Measurements from ENCODE around the gene THAP7. TPM values are rescaled to one million over a fixed set of nuclear protein-coding genes. Genes with fewer than 3 reads are reported as not detected.

Gene THAP7
- total RNA-seq, 1 experiment from 2014 or later, result 24.6 TPM

GRCh38 chr22:20997536-20998257, 4.2 kb downstream of the THAP7 start:
- Histone ChIP-seq H3K27me3 (ENCODE audit: insufficient read depth, low read length) (no peaks in the 10 kb centered on the region), H3K9me3 (ENCODE audit: control insufficient read depth, low read depth, low read length) (no peaks in the 10 kb centered on the region), H2BK120ac (ENCODE audit: low read depth, low read length, poor library complexity, severe bottlenecking) (no peak overlapping the region), H2BK20ac (ENCODE audit: low read depth, low read length, poor library complexity, severe bottlenecking) (no peak overlapping the region), H3K23ac (ENCODE audit: insufficient read length, low read depth, low read length) (no peak overlapping the region), H3K79me1 (ENCODE audit: insufficient read depth, low read depth, low read length, poor library complexity, severe bottlenecking) (no peaks in the 10 kb centered on the region), H3K27ac (ENCODE audit: insufficient read length, low read depth, low read length) (no peak overlapping the region), H3K4ac (ENCODE audit: low read depth, low read length) (no peak overlapping the region), H2BK5ac (ENCODE audit: insufficient read length, low read length) (no peak overlapping the region), H4K20me1 (ENCODE audit: control insufficient read depth, insufficient read depth, insufficient read length) (no peaks in the 10 kb centered on the region), H3K79me2 (ENCODE audit: insufficient read depth, low read length) (no peaks in the 10 kb centered on the region), H2BK15ac (ENCODE audit: low read depth, low read length) (no peak overlapping the region), H4K91ac (ENCODE audit: insufficient read length, low read depth, low read length) (no peak overlapping the region), H2AK5ac (ENCODE audit: insufficient read length, low read length) (no peak overlapping the region), H3K56ac (ENCODE audit: insufficient read length, low read depth, low read length) (no peak overlapping the region), H4K8ac (replicated peaks; ENCODE audit: insufficient read length, low read depth, low read length) (no peak overlapping the region), H3K23me2 (ENCODE audit: insufficient read length, low read depth, low read length, poor library complexity, severe bottlenecking) (peaks cover 7% of the 10 kb centered on the region), H2AFZ (ENCODE audit: low read length) (no peak overlapping the region), H3K18ac (ENCODE audit: insufficient read length, low read depth, low read length) (no peak overlapping the region), H3K9ac (ENCODE audit: extremely low read depth, insufficient read length, low read length) (no peak overlapping the region), H2BK12ac (ENCODE audit: insufficient read length, low read depth, low read length) (no peak overlapping the region), H3K4me2 (ENCODE audit: insufficient read depth, insufficient read length, low read length) (no peak overlapping the region), H3T11ph (ENCODE audit: low read length) (no peak overlapping the region), H3K14ac (ENCODE audit: insufficient read depth, low read length) (no peak overlapping the region), H4K5ac (ENCODE audit: insufficient read length, low read depth, low read length) (no peak overlapping the region), H3K4me1 (ENCODE audit: insufficient read depth, low read length) (no peaks in the 10 kb centered on the region; the same call in 1 of the 2 replicates)
- peaks cover 2 to 12% (median 5%) of the 10 kb centered on the region in 3 experiments; a peak in 5 of 7 replicates for H3K36me3 Mint-ChIP-seq (ENCODE audit: insufficient read depth in 1 of 3, low read depth in 3 of 3)
- no CpG with 5 or more reads among the region's 13 CpGs for WGBS (ENCODE audit: extremely low coverage, insufficient read length, low lambda C conversion rate)
- no peaks in the 10 kb centered on the region for H3K9me3 Mint-ChIP-seq
- TF ChIP-seq, protein P1, sequence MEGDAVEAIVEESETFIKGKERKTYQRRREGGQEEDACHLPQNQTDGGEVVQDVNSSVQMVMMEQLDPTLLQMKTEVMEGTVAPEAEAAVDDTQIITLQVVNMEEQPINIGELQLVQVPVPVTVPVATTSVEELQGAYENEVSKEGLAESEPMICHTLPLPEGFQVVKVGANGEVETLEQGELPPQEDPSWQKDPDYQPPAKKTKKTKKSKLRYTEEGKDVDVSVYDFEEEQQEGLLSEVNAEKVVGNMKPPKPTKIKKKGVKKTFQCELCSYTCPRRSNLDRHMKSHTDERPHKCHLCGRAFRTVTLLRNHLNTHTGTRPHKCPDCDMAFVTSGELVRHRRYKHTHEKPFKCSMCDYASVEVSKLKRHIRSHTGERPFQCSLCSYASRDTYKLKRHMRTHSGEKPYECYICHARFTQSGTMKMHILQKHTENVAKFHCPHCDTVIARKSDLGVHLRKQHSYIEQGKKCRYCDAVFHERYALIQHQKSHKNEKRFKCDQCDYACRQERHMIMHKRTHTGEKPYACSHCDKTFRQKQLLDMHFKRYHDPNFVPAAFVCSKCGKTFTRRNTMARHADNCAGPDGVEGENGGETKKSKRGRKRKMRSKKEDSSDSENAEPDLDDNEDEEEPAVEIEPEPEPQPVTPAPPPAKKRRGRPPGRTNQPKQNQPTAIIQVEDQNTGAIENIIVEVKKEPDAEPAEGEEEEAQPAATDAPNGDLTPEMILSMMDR (conservative IDR thresholded peaks at IDR 0.05), result no peak
- H3K27ac Mint-ChIP-seq, result no peak overlapping the region
- H3K27me3 Mint-ChIP-seq (ENCODE audit: low read depth), result no peaks in the 10 kb centered on the region
- H3K4me1 Mint-ChIP-seq, result peaks cover 5 to 10% of the 10 kb centered on the region in 2 experiments
- no peak for DNase-seq
- no peak overlapping the region for H3K4me3 Mint-ChIP-seq

Measured in H9 (cell line).